ENCODE measurements around the gene FCHSD2. TPM values are rescaled to one million over a fixed set of nuclear protein-coding genes. Genes with fewer than 3 reads are reported as not detected.

FCHSD2 gene
- total and polyA plus RNA-seq, 2 of the 13 experiments (the other 11 are each of a cell fraction or from before 2014, with no cell fraction given) = 20.5 to 24.8 TPM

GRCh38 chr11:72793425-72794367, 348.4 kb downstream of the FCHSD2 start, which contains the start of gene STARD10 (continued):
- TF ChIP-seq ZNF343 (CRISPR knock-in tag; IDR thresholded peaks at IDR 0.05) (no peak), ARID2 (CRISPR knock-in tag; IDR thresholded peaks at IDR 0.05; ENCODE audit: borderline replicate concordance) (no peak), TMF1 (CRISPR knock-in tag; IDR thresholded peaks at IDR 0.05; ENCODE audit: low read depth) (no peak), NPAS2 (CRISPR knock-in tag; IDR thresholded peaks at IDR 0.05; ENCODE audit: borderline replicate concordance) (no peak), FOSL2 (CRISPR knock-in tag; IDR thresholded peaks at IDR 0.05) (peak; percentile 20), NFE2L2 (IDR thresholded peaks at IDR 0.05; ENCODE audit: low read length) (0 out of 2 replicates have a peak, but pooled peaks have one; percentile 3), ZNF451 (CRISPR knock-in tag; IDR thresholded peaks at IDR 0.05) (peak; percentile 5; the same call in 1 of the 2 replicates), ETV6 (CRISPR knock-in tag; conservative IDR thresholded peaks at IDR 0.05) (0 out of 2 replicates have a peak, but pooled peaks have one; percentile 55), ZNF619 (CRISPR knock-in tag; IDR thresholded peaks at IDR 0.05) (peak; percentile 79), GTF2F1 (IDR thresholded peaks at IDR 0.05; ENCODE audit: low read length) (no peak), HIC2 (CRISPR knock-in tag; IDR thresholded peaks at IDR 0.05; ENCODE audit: low read depth) (no peak; the same call in 1 of the 2 replicates), SP140L (CRISPR knock-in tag; IDR thresholded peaks at IDR 0.05; ENCODE audit: borderline replicate concordance) (no peak), YEATS4 (CRISPR knock-in tag; IDR thresholded peaks at IDR 0.05; ENCODE audit: borderline replicate concordance) (no peak; the same call in 1 of the 2 replicates), TBX3 (IDR thresholded peaks at IDR 0.05; ENCODE audit: borderline replicate concordance) (peak; percentile 23; the same call in 1 of the 2 replicates), ERF (CRISPR knock-in tag; IDR thresholded peaks at IDR 0.05) (peak; percentile 70), ZFP36 (IDR thresholded peaks at IDR 0.05; ENCODE audit: borderline replicate concordance, low read depth, low read length, partially characterized antibody) (no peak), PCBP2 (optimal IDR thresholded peaks at IDR 0.05; ENCODE audit: low read depth, low read length, poor library complexity, severe bottlenecking) (no peak), SP1 (IDR thresholded peaks at IDR 0.05) (no peak), SP1 (CRISPR knock-in tag; IDR thresholded peaks at IDR 0.05) (peak; percentile 71), KMT2A (CRISPR knock-in tag; IDR thresholded peaks at IDR 0.05) (peak; percentile 34; the same call in 1 of the 2 replicates), ZNF766 (CRISPR knock-in tag; IDR thresholded peaks at IDR 0.05; ENCODE audit: borderline replicate concordance) (peak; percentile 61; the same call in 1 of the 2 replicates), ZNF512B (CRISPR knock-in tag; IDR thresholded peaks at IDR 0.05; ENCODE audit: borderline replicate concordance) (no peak)
- TF ChIP-seq, protein P1, sequence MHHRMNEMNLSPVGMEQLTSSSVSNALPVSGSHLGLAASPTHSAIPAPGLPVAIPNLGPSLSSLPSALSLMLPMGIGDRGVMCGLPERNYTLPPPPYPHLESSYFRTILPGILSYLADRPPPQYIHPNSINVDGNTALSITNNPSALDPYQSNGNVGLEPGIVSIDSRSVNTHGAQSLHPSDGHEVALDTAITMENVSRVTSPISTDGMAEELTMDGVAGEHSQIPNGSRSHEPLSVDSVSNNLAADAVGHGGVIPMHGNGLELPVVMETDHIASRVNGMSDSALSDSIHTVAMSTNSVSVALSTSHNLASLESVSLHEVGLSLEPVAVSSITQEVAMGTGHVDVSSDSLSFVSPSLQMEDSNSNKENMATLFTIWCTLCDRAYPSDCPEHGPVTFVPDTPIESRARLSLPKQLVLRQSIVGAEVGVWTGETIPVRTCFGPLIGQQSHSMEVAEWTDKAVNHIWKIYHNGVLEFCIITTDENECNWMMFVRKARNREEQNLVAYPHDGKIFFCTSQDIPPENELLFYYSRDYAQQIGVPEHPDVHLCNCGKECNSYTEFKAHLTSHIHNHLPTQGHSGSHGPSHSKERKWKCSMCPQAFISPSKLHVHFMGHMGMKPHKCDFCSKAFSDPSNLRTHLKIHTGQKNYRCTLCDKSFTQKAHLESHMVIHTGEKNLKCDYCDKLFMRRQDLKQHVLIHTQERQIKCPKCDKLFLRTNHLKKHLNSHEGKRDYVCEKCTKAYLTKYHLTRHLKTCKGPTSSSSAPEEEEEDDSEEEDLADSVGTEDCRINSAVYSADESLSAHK (CRISPR knock-in tag; IDR thresholded peaks at IDR 0.05; ENCODE audit: borderline replicate concordance) = no peak
